COLO829 (cell line): ENCODE data around the gene RDH12.
"Not testable (repeated sequence)": the region's sequence is repeated elsewhere in the genome, so short reads cannot be mapped to it uniquely, and the experiment has no call there.

Experiments
- DNase-seq: peaks from one replicate; pipeline ENCODE4 v3.0.0; 2012; ENCODE audit warnings: low spot score

The RDH12 gene

DNA sequence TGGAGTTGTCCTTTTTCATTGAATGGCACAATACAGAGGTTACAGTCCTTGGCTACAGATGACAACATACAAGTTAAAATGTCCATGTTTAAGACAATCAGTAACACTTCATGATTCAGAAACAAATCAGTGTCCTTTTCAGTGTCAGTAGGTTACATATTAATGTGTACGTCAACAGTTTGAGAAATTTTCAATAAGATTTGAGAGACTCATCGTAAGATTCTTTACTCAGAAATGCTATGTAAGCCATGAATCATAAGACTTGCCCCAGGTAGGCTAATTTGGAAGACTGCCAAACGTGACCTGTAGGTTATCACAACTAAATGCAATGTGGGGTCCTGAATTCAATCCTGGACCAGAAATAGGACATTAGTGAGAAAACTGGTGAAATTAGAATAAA, 3.5 kb downstream of the RDH12 start:
- no peak for DNase-seq

DNA sequence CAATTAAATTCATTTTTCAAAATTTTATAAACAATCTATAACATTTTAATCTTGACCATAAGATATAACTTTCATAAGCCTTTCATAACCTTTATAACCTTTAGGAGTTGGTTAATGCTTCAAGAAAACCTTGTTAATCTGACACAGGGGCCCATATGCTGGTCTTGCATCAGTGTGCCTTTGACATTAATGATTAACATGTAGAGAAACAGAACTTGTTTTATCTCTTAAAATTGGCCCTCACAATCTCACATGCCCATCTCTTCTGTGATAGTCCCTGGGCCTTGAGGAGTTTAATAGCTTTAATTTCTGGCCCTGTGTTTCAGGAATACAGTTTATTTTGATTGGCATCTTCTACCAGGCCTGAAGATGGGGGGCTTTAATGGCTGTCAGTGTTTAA, 7.7 kb downstream of the RDH12 start:
- DNase-seq, result not testable (repeated sequence)

- not testable (repeated sequence) for DNase-seq
Observed at GRCh38 chr14:67709796-67710195, 8.1 kb downstream of the RDH12 start.

DNA sequence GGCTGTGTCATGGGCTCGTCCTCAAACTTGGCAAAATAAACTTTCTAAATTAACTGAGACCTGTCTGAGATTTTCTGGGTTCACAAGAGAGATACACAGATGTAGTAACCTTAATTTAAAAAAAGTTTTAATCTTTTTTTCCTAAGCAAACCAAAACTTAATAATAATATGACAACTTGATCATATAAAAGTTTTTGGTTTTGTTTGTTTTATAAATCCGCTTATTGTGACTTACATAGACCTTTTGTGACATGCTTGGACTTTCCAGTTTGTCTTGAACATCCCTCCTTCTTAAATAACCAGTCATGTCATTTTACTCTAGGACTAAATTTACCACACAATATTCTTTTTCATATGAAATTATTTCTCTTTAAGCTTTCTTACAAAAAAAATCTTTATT, 8.5 kb downstream of the RDH12 start:
- no peak for DNase-seq

DNA sequence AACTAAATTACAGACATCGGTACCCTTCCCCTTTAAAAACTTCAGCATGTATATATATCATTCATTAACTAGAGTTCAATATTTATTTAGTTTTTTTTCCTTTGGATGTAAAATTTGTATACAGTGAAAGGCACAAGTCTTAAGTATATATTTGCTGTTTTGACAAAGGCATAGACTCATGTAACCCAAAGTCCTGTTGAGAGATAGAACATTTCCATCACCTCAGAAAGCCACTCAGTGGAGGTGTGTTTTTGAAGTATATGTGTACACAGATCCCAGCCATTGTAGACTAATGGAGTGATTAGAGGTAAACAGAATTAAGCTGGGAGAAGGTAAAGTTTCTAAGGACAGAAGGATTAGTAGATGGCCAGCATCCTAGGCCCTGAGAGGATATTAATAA, 15.4 kb downstream of the RDH12 start:
- DNase-seq, result no peak

GRCh38 chr14:67718265-67718664, 16.6 kb downstream of the RDH12 start:
- no peak for DNase-seq

- DNase-seq, result not testable (repeated sequence)
Observed at GRCh38 chr14:67719385-67719784, 17.7 kb downstream of the RDH12 start.

DNA sequence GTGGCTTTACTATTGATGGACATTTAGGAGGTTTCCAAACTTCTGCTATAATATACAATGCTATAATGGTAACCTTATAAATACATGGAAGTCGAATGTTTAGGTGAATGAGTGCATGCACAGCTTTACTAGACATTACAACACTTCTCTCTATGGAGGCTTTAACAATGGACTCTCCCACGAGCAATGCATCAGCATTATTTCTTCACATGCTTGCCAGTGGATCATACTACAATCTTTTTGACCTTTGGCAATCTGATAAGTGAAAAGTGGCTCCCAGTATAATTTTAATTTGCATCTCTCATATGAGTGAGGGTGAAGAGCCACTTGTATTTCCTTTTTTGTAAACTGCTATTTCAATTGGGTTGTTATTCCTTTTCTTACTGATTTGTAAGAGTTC, 18.2 kb downstream of the RDH12 start:
- DNase-seq, result peak; percentile 54

DNA sequence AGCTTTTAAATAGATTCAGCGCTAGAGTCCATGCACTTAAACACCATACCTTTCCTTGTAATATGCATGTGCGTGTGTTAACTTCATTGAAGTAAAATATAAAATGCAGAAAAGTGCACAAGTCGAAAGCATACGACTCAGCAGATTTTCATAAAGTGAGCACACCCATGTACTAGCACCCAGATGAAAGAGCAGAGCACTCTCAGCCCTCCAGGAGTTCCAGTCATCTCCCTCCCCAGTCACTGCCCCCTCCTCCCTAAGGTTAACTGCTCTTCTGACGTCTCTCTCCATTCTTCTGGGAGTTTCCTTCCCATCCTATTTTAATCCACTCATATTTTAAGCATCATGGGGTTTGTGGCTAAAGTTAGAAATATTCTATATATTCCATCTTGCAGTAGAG, 20.2 kb downstream of the RDH12 start:
- DNase-seq, result no peak

DNA sequence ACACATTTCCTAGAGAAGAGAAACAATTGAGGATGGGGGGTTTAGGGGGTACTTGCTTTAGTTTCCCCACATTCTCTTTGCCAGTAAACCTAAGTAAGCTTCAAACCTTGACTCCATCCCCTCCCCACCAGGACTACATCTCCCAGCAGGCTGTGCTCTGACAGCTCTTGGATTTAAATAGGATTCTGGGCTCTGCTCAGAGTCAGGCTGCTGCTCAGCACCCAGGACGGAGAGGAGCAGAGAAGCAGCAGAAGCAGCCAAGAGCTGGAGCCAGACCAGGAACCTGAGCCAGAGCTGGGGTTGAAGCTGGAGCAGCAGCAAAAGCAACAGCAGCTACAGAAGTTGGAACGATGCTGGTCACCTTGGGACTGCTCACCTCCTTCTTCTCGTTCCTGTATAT, 20.6 kb downstream of the RDH12 start:
- DNase-seq, result no peak

DNA sequence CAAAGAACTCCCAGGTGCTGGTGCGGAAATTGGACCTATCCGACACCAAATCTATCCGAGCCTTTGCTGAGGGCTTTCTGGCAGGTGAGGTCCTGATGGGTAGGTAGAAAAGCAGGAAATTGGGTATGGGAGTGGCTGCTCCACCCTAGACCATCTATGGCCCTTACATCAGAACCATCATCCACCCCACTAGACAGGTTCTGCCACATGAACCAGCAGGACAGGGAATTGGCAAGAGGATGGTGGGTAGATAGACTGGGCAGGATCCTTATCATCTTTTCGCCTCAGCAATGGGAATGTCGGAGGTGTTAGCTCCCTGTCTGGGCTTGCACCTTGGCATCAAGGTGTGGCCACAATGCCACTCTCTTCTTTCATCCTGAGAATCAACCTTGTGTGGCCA, 23.5 kb downstream of the RDH12 start:
- no peak for DNase-seq

DNA sequence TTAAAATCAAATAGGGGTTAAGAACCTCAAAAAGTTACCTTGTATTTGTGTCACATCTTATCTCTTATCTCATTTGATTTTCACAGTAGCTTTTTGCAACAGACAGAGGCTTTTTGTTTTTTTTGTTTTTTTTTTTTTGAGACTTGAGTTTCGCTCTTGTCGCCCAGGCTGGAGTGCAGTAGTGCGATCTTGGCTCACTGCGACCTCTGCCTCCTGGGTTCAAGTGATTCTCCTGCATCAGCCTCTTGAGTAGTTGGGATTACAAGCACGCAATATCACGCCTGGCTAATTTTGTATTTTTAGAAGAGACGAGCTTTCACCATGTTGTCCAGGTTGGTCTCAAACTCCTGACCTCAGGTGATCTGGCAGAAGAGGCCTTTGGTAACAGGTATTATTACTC, 25.7 kb downstream of the RDH12 start:
- DNase-seq, result no peak

- DNase-seq, result no peak
Observed at GRCh38 chr14:67728258-67728657, 26.6 kb downstream of the RDH12 start.

- no peak for DNase-seq
Observed at GRCh38 chr14:67729072-67729885, 27.6 kb downstream of the RDH12 start.

- DNase-seq, result no peak
Observed at GRCh38 chr14:67733616-67734015, 31.9 kb downstream of the RDH12 start.

- DNase-seq, result no peak
Observed at GRCh38 chr14:67734675-67735074, 33.0 kb downstream of the RDH12 start.

DNA sequence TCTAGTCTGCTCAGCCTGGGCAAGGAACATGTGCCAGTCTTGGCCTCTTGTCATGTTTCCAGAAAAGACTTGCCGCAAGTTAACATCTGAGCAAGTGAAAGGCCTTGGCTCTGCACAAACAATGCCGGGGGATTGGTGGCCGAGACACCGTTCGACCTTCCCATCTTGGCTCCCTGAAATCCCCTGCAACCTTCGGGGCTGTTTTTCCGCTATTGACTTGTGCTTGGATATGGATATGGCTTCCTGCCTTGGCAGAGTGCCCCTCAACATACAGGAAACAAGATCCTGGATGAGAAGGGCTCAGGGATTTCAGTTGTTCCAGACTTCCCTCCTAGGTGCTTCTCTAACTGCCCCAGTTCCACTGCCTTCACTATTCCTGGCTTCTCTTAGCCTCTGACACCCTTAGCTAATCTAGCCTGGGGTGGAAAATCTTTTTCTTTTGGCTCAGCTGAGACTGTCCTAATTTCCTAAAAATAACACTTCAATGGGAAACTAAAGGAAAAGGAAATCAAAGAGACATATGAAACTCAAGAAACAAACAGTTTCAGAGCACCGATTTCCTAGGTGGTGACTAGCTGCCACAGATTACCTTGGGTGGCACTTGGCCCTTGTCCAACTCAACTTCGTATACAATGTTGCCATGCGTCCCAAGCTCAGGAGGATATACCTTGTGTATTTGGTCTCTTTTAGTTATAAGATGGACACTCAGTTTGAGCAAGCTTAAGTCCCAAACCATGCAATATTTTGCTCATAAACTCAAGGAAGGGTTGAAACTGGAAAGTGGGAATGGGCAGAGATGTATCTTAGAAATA, 33.9 kb downstream of the RDH12 start:
- no peak for DNase-seq

DNA sequence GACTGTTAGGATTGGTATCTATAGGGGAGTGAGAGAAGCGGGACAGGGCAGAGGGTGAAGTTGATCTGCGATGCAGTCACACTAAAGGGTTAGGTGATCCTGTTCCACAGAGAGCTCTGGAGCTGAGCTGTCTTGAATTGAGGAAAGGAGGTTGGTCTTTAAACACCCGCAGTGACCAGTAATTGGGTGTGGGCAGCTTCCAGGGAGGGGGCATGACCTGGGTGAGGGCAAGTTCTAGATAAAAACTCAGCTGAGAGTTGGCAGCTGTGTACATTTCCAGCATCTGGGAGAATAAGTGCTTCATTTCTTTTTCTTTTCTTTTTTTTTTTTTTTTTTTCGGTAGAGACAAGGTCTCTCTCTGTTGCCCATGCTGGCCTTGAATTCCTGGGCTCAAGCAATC, 35.1 kb downstream of the RDH12 start:
- no peak for DNase-seq

GRCh38 chr14:67738740-67739504, 37.2 kb downstream of the RDH12 start:
- DNase-seq, result peak; percentile 96

- DNase-seq, result no peak
Observed at GRCh38 chr14:67744046-67744445, 42.4 kb downstream of the RDH12 start.

- DNase-seq, result no peak
Observed at GRCh38 chr14:67746927-67747326, 45.2 kb downstream of the RDH12 start.

DNA sequence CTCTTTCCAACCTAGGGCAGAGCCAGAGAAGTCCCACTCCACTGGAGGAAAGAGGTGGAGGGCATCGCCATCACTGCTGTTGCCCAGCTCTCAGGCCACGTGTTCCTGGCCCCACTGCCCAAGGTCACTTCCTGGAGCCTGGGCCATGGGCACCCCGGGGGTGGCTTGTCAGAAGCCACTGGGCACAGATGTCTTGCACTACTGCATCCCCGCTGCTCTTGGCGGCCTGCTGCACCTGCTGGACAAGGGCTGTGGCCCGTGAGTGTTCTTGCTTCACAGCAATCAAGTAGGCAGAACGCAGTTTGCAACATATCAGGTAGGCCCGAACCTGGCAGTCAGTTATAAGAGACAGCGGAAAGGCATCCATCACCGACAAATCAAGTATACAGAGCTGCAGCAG, 46.6 kb downstream of the RDH12 start:
- DNase-seq, result no peak
